HG03066 (cell line): Measurements from ENCODE around the gene C19orf67.
A peak's percentile ranks its signal among the peaks of the same experiment; 100 is the strongest.

ENCODE experiments used
- ATAC-seq: cut with Tn5 transposase; IDR thresholded peaks from one replicate; pipeline ENCODE4 v1.9.1; 2021; ENCODE audit warnings: low read depth; ENCODE audit not compliant: unreplicated experiment

The C19orf67 gene

GRCh38 chr19:14031719-14032480, 53.7 kb downstream of the C19orf67 start, which contains the start of gene IL27RA:
TSS of gene IL27RA (plus strand) at chr19:14031762. CDS start at chr19:14031873, 111 bp downstream.
- ATAC-seq, result peak; percentile 59
